CD4-positive, alpha-beta T cell treated with Interleukin-6 at 100 ng/mL for 8 hours (primary cell): ENCODE data around the gene NEUROG3.

Experiments
- DNase-seq: peaks from one replicate; pipeline ENCODE4 v3.0.0-alpha.2; 2020; ENCODE audit warnings: mixed read lengths, low spot score

The NEUROG3 gene

GRCh38 chr10:69573056-69573806, at the start of gene NEUROG3:
TSS of gene NEUROG3 (minus strand) at chr10:69573422. CDS start at chr10:69573043, 379 bp downstream.
- DNase-seq = no peak

- no peak for DNase-seq
These were observed 47.4 kb upstream of the NEUROG3 start for GRCh38 chr10:69620625-69621024.

- no peak for DNase-seq
These were observed 46.4 kb upstream of the NEUROG3 start for GRCh38 chr10:69619626-69620025.

- no peak for DNase-seq
These were observed 45.5 kb upstream of the NEUROG3 start for GRCh38 chr10:69618746-69619145.

- DNase-seq = no peak
These were observed 43.1 kb upstream of the NEUROG3 start for GRCh38 chr10:69616358-69616757.

GRCh38 chr10:69614130-69614529, 40.9 kb upstream of the NEUROG3 start:
- DNase-seq = no peak

GRCh38 chr10:69612760-69613159, 39.5 kb upstream of the NEUROG3 start:
- DNase-seq = no peak

- DNase-seq = no peak
These were observed 35.9 kb upstream of the NEUROG3 start for GRCh38 chr10:69609077-69609476.

- no peak for DNase-seq
These were observed 27.6 kb upstream of the NEUROG3 start for GRCh38 chr10:69600761-69601330.

GRCh38 chr10:69588358-69588757, 15.1 kb upstream of the NEUROG3 start:
- no peak for DNase-seq

GRCh38 chr10:69584624-69585023, 11.4 kb upstream of the NEUROG3 start:
- no peak for DNase-seq

GRCh38 chr10:69583106-69583505, 9.9 kb upstream of the NEUROG3 start:
- no peak for DNase-seq

GRCh38 chr10:69580435-69580834, 7.2 kb upstream of the NEUROG3 start:
- DNase-seq = no peak

GRCh38 chr10:69579464-69580060, 6.3 kb upstream of the NEUROG3 start:
- no peak for DNase-seq

GRCh38 chr10:69578508-69578991, 5.3 kb upstream of the NEUROG3 start:
- DNase-seq = no peak

GRCh38 chr10:69577268-69578232, 4.3 kb upstream of the NEUROG3 start:
- no peak for DNase-seq

GRCh38 chr10:69576334-69577011, 3.3 kb upstream of the NEUROG3 start:
- no peak for DNase-seq

- DNase-seq = no peak
These were observed 2.0 kb upstream of the NEUROG3 start for GRCh38 chr10:69575164-69575722.

- no peak for DNase-seq
These were observed 1.4 kb upstream of the NEUROG3 start for GRCh38 chr10:69574571-69574978.

GRCh38 chr10:69572159-69573055, 815 bp downstream of the NEUROG3 start:
- no peak for DNase-seq
